ENCODE data around the gene PBRM1.
"Not testable (repeated sequence)": the region's sequence is repeated elsewhere in the genome, so short reads cannot be mapped to it uniquely, and the experiment has no call there.

- TF ChIP-seq CTCF, POLR2A (IDR thresholded peaks at IDR 0.05): not testable (repeated sequence)
Observed at GRCh38 chr3:52728753-52729152, 43.0 kb upstream of the PBRM1 start.

Data from heart left ventricle (tissue), 13 donors.